Epithelial cell of esophagus (primary cell): ENCODE measurements around the gene ATP6V0B.

ENCODE experiments used
- DNase-seq: peaks from one replicate; pipeline ENCODE4 v3.0.0; 2010; ENCODE audit warnings: low read depth
- H3K4me3 ChIP-seq: 2 replicates; pipeline ENCODE4 v1.5.1; 2011; ENCODE audit warnings: mild to moderate bottlenecking, low read length, control low read depth
- TF ChIP-seq, protein P1 (sequence below): IDR thresholded peaks from 2 replicates; pipeline ENCODE4 v1.5.1; 2011; ENCODE audit warnings: low read depth, mild to moderate bottlenecking, low read length, control low read depth, inconsistent platforms; ENCODE audit not compliant: insufficient read depth; ENCODE audit errors: missing control alignments

ATP6V0B gene

GRCh38 chr1:43974443-43975248, at the start of gene ATP6V0B:
Gene ATP6V0B (plus strand): TSS chr1:43974960. CDS start chr1:43975041, 81 bp downstream.
- TF ChIP-seq, protein P1, sequence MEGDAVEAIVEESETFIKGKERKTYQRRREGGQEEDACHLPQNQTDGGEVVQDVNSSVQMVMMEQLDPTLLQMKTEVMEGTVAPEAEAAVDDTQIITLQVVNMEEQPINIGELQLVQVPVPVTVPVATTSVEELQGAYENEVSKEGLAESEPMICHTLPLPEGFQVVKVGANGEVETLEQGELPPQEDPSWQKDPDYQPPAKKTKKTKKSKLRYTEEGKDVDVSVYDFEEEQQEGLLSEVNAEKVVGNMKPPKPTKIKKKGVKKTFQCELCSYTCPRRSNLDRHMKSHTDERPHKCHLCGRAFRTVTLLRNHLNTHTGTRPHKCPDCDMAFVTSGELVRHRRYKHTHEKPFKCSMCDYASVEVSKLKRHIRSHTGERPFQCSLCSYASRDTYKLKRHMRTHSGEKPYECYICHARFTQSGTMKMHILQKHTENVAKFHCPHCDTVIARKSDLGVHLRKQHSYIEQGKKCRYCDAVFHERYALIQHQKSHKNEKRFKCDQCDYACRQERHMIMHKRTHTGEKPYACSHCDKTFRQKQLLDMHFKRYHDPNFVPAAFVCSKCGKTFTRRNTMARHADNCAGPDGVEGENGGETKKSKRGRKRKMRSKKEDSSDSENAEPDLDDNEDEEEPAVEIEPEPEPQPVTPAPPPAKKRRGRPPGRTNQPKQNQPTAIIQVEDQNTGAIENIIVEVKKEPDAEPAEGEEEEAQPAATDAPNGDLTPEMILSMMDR, result peak; percentile 14
- DNase-seq, result peak; percentile 97

DNA sequence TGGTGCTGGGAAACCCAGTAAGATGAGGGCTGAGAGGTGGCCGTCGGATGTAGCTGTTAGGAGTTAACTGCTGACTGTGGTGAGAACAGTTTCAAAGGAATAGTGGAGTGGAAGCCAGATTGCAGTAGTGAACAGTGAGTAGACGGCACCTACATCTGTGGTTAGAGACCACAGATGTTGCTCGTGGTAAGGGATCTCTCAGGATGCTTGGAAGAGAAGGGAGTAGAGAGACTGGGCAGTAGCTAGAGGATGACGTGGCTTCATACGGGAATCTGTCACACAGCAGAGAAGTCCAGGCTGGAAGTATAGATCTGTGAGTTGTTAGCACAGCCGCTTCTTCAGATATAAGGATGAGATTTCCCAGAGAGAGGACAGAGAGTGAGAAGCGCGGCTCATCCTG, 48.9 kb upstream of the ATP6V0B start:
- TF ChIP-seq, protein P1, result no peak
- no peak for DNase-seq
- H3K4me3 ChIP-seq, result no peak overlapping the region

More at GRCh38 chr1:43974443-43975248, at the start of gene ATP6V0B:
- H3K4me3 ChIP-seq, result peak within 1 kb of the TSS; percentile 90

- peak; percentile 59 for DNase-seq
- H3K4me3 ChIP-seq, result no peak overlapping the region
- TF ChIP-seq, protein P1, result peak; percentile 54
These were observed 44.4 kb upstream of the ATP6V0B start for GRCh38 chr1:43930168-43930948.

DNA sequence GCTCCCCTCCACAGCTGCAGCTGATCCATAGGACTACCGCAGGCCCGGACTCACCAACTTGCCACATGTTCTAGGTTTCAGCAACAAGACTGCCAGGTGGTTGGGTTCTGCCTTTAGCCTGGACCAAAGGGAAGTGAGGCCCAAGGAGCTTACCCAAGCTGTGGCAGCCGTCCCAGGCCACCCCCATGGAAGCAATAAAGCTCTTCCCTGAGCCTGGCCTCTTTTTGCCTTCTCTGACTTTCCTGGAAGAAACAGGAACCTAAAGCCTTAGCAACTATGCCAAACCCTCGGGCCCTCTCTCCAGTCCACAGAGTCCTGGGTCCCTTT, 43.8 kb upstream of the ATP6V0B start:
- TF ChIP-seq, protein P1, result no peak
- peak; percentile 66 for DNase-seq
- H3K4me3 ChIP-seq, result no peak overlapping the region

DNA sequence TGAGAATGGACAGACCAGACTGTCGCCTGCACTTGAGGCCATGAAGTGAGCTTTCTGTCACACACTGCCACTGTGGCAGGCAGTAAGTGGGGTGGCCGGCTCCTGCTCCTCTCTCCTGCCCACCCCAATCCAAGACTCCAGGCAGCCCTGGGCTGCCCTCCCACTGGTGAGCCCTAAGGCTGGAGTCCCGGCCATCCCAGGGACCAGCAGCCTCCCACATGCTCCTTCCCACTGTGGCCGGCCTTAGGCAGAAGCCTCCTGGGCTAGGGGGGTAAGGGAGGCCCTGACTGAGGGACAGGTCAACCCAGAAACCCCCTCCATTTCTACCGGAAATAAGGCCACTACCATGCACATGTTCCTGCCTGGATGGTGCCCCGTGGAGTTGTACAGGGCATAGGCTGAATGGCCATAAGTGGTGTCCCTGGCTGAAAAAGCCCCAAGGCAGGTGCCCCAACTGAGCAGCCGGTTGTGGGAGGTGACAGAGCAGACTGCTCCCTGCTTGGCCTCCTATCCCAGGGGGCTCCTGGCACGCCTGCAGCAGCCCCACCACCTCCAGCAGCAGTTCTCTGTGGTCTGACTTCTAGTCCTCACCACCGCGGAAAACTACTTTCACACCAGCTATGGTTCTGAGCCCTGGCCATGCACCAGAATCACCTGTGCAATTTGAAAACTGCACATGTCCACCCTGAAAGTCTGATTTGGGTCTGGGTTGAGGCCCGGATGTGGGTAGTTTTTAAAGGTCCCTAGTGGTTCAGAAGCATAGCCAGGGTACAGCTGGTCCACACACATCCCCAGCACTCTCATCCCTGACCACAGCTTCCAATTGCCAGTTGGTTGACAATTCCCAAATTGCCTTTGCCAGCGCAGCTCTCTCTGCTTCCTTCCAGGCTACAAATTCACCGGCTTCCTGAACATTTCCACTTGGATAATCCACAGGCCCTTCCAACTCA, 42.8 kb upstream of the ATP6V0B start:
- no peak for DNase-seq
- TF ChIP-seq, protein P1, result no peak
- no peak overlapping the region for H3K4me3 ChIP-seq

GRCh38 chr1:43932786-43933385, 41.9 kb upstream of the ATP6V0B start:
- TF ChIP-seq, protein P1, result no peak
- peak overlapping the region; percentile 54 for H3K4me3 ChIP-seq
- DNase-seq, result peak; percentile 82
